ENCODE results near the gene SPOP. TPM values are rescaled to one million over a fixed set of nuclear protein-coding genes. Genes with fewer than 3 reads are reported as not detected.

The SPOP gene
- total RNA-seq, 2 experiments from 2014 or later = 49.5 to 52.0 TPM

GRCh38 chr17:49576088-49576916 lies 101.6 kb downstream of the SPOP start:
- ChIA-PET POLR2A (interaction anchor here (0.6 to 1.3 kb wide), 2 partner anchors 113 to 119 kb away, joined by 3 to 4 read pairs; no protein-coding TSS in a partner anchor), CTCF (interaction anchor here (0.8 to 16.6 kb wide), 11 partner anchors 17 to 188 kb away, joined by 3 to 514 read pairs (median 4); partner anchors contain the start of genes FAM117A, SLC35B1 and SPOP)
- H3K4me1 Mint-ChIP-seq (ENCODE audit: low read depth) = peaks cover 12% of the 10 kb centered on the region
- ATAC-seq = peak; percentile 6
- H3K27ac Mint-ChIP-seq = no peak overlapping the region
- peaks cover 49% of the 10 kb centered on the region for H3K27me3 Mint-ChIP-seq (ENCODE audit: low read depth)
- peak overlapping the region; percentile 61 for H3K4me3 Mint-ChIP-seq
- H3K9me3 Mint-ChIP-seq (ENCODE audit: insufficient read depth) = no peaks in the 10 kb centered on the region
- no peaks in the 10 kb centered on the region for H3K36me3 Mint-ChIP-seq (ENCODE audit: low read depth)
- no peak for DNase-seq

GRCh38 chr17:49575679-49576087 lies 102.2 kb downstream of the SPOP start, which contains the start of gene NXPH3:
TSS of gene NXPH3 (plus strand) at chr17:49575871. CDS start at chr17:49576220, 349 bp downstream.
- Mint-ChIP-seq H3K4me1 (ENCODE audit: low read depth) (peaks cover 18% of the 10 kb centered on the region), H3K27ac (no peak within 1 kb of the TSS), H3K4me3 (peak within 1 kb of the TSS; percentile 61), H3K9me3 (ENCODE audit: insufficient read depth) (no peaks in the 10 kb centered on the region), H3K36me3 (ENCODE audit: low read depth) (no peaks in the 10 kb centered on the region), H3K27me3 (ENCODE audit: low read depth) (peaks cover 55% of the 10 kb centered on the region)
- POLR2A ChIA-PET = interaction anchor here (1.3 kb wide), 1 partner anchor 113 kb away, joined by 4 read pairs; no protein-coding TSS in a partner anchor
- peak; percentile 75 for DNase-seq
- CTCF ChIA-PET = interaction anchor here (0.7 to 16.6 kb wide), 12 partner anchors 10 to 141 kb away, joined by 3 to 514 read pairs (median 4); partner anchors contain the start of genes SLC35B1 and SPOP
- peak; percentile 94 for ATAC-seq

- Mint-ChIP-seq H3K27ac (no peak overlapping the region), H3K9me3 (ENCODE audit: insufficient read depth) (no peaks in the 10 kb centered on the region), H3K4me1 (ENCODE audit: low read depth) (peaks cover 23% of the 10 kb centered on the region), H3K36me3 (ENCODE audit: low read depth) (no peaks in the 10 kb centered on the region), H3K27me3 (ENCODE audit: low read depth) (peaks cover 55% of the 10 kb centered on the region), H3K4me3 (peak overlapping the region; percentile 38)
- no peak for ATAC-seq
- POLR2A ChIA-PET = interaction anchor here (0.6 to 1.3 kb wide), 3 partner anchors 112 to 133 kb away, joined by 3 to 4 read pairs (median 4); partner anchors contain the start of gene SLC35B1
- CTCF ChIA-PET = interaction anchor here (0.7 to 16.6 kb wide), 8 partner anchors 9 to 165 kb away, joined by 3 to 514 read pairs (median 4); partner anchors contain the start of genes SLC35B1 and SPOP
- no peak for DNase-seq
Observed at GRCh38 chr17:49574945-49575678, 102.8 kb downstream of the SPOP start.

DNA sequence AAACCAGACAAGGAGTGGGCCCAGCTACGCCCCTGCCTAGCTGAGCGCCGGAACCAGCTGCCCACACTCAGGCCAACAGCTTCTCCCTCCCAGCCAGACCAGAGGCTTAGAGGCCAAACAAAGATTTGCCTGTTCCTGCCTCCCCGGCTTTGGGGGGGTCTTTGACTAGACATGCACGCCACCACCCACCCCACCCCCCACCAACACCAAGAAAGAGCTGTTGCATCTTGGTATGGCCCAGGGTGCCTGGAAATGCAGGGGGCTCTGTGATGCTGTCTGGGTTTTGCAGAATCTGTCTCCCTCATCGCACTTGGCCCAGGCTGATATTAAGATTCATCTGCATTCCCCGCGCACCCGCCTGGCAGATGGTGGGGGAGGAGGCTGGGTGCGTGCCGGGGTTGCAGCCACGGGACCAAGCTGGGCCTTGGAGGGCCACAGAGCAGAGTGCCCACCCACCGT lies 103.5 kb downstream of the SPOP start:
- DNase-seq (no peak), ATAC-seq (no peak)
- no peak overlapping the region for H3K4me3 Mint-ChIP-seq
- no peak overlapping the region for H3K27ac Mint-ChIP-seq
- no peaks in the 10 kb centered on the region for H3K36me3 Mint-ChIP-seq (ENCODE audit: low read depth)
- ChIA-PET CTCF (interaction anchor here (0.7 to 16.6 kb wide), 4 partner anchors 8 to 166 kb away, joined by 3 to 514 read pairs (median 4); partner anchors contain the start of gene SLC35B1), POLR2A (interaction anchor here (0.6 to 1.2 kb wide), 3 partner anchors 113 to 648 kb away, joined by 3 to 4 read pairs (median 3); partner anchors contain the start of gene SLC35B1)
- no peaks in the 10 kb centered on the region for H3K9me3 Mint-ChIP-seq (ENCODE audit: insufficient read depth)
- H3K27me3 Mint-ChIP-seq (ENCODE audit: low read depth) = peaks cover 55% of the 10 kb centered on the region
- peaks cover 24% of the 10 kb centered on the region for H3K4me1 Mint-ChIP-seq (ENCODE audit: low read depth)

DNA sequence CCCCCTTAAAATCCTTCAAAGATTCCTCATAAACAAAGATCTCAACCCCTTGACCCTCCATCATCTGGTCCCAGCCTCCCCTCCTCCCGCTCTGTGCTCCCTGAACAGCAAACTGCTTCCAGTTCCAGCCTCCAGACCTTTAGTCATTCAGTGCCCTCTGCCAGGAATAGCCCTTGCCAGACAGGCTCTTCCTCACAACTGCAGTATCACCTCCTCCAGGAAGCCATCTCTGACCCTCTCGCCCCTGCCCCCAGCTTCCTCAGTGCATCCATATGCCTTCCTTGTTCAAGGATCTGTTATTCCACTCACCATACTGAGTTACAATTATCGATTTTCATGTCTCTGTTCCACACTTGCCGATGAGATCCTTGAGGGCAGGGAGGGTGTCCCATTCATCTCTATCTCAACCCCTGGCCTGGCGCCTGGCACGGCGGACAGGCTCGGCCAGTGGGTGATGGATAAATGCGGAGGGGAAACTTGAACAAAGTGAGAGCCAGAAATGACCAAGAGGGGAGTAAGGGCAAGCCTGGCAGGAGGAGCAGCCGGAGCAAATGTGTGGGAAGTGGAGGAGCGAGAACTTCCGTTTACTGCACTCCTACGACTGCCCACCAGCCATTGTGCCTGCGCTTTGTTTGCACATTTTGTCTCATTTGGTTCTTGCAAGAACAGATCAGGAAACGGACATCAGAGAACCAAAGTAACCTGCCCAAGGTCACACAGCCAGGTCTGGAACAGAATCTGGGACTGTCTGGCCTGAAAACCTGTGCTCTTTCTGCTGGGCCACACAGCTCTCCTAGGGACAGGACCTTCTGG lies 104.2 kb downstream of the SPOP start:
- Mint-ChIP-seq H3K27me3 (ENCODE audit: low read depth) (peaks cover 55% of the 10 kb centered on the region), H3K4me3 (no peak overlapping the region)
- CTCF ChIA-PET = interaction anchor here (0.7 to 16.6 kb wide), 3 partner anchors 8 to 125 kb away, joined by 3 to 514 read pairs (median 5); partner anchors contain the start of gene SLC35B1

DNA sequence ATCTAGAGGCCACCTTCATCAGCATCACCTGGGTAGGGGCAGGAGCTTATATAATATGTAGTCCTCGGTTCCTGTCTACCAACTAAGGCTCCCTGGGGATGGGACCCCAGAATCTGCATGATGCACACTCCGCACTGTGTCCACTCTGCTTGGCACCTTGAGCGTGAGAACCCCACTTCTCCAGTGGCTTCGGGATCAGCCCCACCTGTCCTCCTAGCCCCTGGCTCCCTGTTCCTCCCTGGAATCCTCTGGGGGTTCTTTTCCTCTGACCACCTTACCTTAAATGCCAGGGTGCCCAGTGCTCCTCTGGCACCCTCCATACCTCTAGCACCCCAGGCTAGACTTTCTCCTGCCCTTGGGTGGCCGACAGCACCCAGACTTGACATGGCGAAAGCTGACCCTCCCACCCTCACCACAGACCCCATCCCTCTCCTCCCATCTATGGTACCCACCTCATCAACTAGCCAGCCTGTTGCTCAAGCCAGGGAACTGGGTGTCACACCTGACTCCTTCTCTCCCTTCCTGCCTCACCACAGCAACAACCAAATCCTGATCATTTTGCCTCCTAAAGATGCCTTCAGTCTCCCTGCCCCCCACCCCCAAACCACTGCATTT lies 105.0 kb downstream of the SPOP start:
- ChIA-PET CTCF (interaction anchor here (0.8 to 16.6 kb wide), 2 partner anchors 15 to 126 kb away, joined by 4 to 514 read pairs; partner anchors contain the start of gene SLC35B1), POLR2A (interaction anchor here (0.5 kb wide), 1 partner anchor 216 kb away, joined by 3 read pairs; the partner anchor contains the start of gene KAT7)
- Mint-ChIP-seq H3K27me3 (ENCODE audit: low read depth) (peaks cover 52% of the 10 kb centered on the region), H3K4me3 (no peak overlapping the region), H3K9me3 (ENCODE audit: insufficient read depth) (no peaks in the 10 kb centered on the region), H3K36me3 (ENCODE audit: low read depth) (no peaks in the 10 kb centered on the region), H3K4me1 (ENCODE audit: low read depth) (peaks cover 29% of the 10 kb centered on the region), H3K27ac (no peak overlapping the region)
- DNase-seq = no peak
- no peak for ATAC-seq

More for the DNA sequence above, 104.2 kb downstream of the SPOP start:
- peaks cover 24% of the 10 kb centered on the region for H3K4me1 Mint-ChIP-seq (ENCODE audit: low read depth)
- no peak for ATAC-seq
- H3K27ac Mint-ChIP-seq = no peak overlapping the region
- H3K9me3 Mint-ChIP-seq (ENCODE audit: insufficient read depth) = no peaks in the 10 kb centered on the region
- H3K36me3 Mint-ChIP-seq (ENCODE audit: low read depth) = no peaks in the 10 kb centered on the region
- POLR2A ChIA-PET = interaction anchor here (0.6 kb wide), 1 partner anchor 649 kb away, joined by 3 read pairs; no protein-coding TSS in a partner anchor
- DNase-seq = no peak

- DNase-seq (no peak), ATAC-seq (no peak)
- Mint-ChIP-seq H3K27ac (no peak overlapping the region), H3K36me3 (ENCODE audit: low read depth) (no peaks in the 10 kb centered on the region), H3K9me3 (ENCODE audit: insufficient read depth) (no peaks in the 10 kb centered on the region), H3K27me3 (ENCODE audit: low read depth) (peaks cover 45% of the 10 kb centered on the region), H3K4me1 (ENCODE audit: low read depth) (peaks cover 30% of the 10 kb centered on the region), H3K4me3 (no peak overlapping the region)
- CTCF ChIA-PET = interaction anchor here (0.8 to 16.6 kb wide), 7 partner anchors 14 to 425 kb away, joined by 3 to 514 read pairs (median 9); partner anchors contain the start of gene SLC35B1
- POLR2A ChIA-PET = interaction anchor here (1.0 to 1.3 kb wide), 2 partner anchors 128 to 136 kb away, joined by 3 read pairs; partner anchors contain the start of gene SLC35B1
Observed at GRCh38 chr17:49572226-49572625, 105.7 kb downstream of the SPOP start.

- Mint-ChIP-seq H3K27ac (no peak overlapping the region), H3K4me3 (no peak overlapping the region), H3K9me3 (ENCODE audit: insufficient read depth) (no peaks in the 10 kb centered on the region), H3K4me1 (ENCODE audit: low read depth) (peaks cover 30% of the 10 kb centered on the region), H3K36me3 (ENCODE audit: low read depth) (no peaks in the 10 kb centered on the region), H3K27me3 (ENCODE audit: low read depth) (peaks cover 40% of the 10 kb centered on the region)
- CTCF ChIA-PET = interaction anchor here (1.0 to 16.6 kb wide), 8 partner anchors 14 to 425 kb away, joined by 3 to 514 read pairs (median 6); partner anchors contain the start of gene SLC35B1
- POLR2A ChIA-PET = interaction anchor here (1.0 to 2.9 kb wide), 3 partner anchors 124 to 136 kb away, joined by 3 to 15 read pairs (median 3); partner anchors contain the start of gene SLC35B1
- no peak for DNase-seq
- no peak for ATAC-seq
Observed at GRCh38 chr17:49571764-49572163, 106.1 kb downstream of the SPOP start.

GRCh38 chr17:49571283-49571682 lies 106.6 kb downstream of the SPOP start:
- no peaks in the 10 kb centered on the region for H3K9me3 Mint-ChIP-seq (ENCODE audit: insufficient read depth)
- H3K4me3 Mint-ChIP-seq = no peak overlapping the region
- no peak overlapping the region for H3K27ac Mint-ChIP-seq
- ATAC-seq = no peak
- no peaks in the 10 kb centered on the region for H3K36me3 Mint-ChIP-seq (ENCODE audit: low read depth)
- H3K4me1 Mint-ChIP-seq (ENCODE audit: low read depth) = peaks cover 31% of the 10 kb centered on the region
- ChIA-PET POLR2A (interaction anchor here (0.7 to 2.9 kb wide), 4 partner anchors 124 to 177 kb away, joined by 3 to 15 read pairs (median 3); partner anchors contain the start of gene SLC35B1), CTCF (interaction anchor here (1.0 to 16.6 kb wide), 9 partner anchors 13 to 426 kb away, joined by 3 to 514 read pairs (median 9); partner anchors contain the start of gene SLC35B1)
- DNase-seq = no peak
- H3K27me3 Mint-ChIP-seq (ENCODE audit: low read depth) = peaks cover 39% of the 10 kb centered on the region
